ENCODE measurements around the gene SQOR.

Gene SQOR

DNA sequence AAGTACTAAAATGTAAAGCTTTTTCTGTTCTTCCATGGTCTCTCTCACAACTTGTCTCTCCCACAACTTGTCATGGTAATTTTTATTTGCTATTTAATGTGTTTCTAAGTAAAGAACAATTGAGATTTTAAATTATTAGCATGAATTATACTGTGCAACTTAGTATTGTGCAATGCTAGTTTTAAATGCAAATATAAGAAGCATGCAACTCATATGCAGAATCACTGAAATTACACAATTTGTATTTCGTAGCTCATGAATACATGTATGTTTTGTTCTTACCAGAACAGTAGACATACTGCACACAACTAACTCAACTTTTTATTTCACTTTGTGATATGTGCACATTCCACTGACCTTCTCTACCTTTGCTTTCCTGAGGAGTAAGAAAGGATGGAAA lies 96.5 kb downstream of the SQOR start:
- TF ChIP-seq, protein P1, sequence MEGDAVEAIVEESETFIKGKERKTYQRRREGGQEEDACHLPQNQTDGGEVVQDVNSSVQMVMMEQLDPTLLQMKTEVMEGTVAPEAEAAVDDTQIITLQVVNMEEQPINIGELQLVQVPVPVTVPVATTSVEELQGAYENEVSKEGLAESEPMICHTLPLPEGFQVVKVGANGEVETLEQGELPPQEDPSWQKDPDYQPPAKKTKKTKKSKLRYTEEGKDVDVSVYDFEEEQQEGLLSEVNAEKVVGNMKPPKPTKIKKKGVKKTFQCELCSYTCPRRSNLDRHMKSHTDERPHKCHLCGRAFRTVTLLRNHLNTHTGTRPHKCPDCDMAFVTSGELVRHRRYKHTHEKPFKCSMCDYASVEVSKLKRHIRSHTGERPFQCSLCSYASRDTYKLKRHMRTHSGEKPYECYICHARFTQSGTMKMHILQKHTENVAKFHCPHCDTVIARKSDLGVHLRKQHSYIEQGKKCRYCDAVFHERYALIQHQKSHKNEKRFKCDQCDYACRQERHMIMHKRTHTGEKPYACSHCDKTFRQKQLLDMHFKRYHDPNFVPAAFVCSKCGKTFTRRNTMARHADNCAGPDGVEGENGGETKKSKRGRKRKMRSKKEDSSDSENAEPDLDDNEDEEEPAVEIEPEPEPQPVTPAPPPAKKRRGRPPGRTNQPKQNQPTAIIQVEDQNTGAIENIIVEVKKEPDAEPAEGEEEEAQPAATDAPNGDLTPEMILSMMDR (IDR thresholded peaks at IDR 0.05; ENCODE audit: low read depth, low read length): no peak
- DNase-seq (ENCODE audit: extremely low read depth, low read depth): no peak

DNA sequence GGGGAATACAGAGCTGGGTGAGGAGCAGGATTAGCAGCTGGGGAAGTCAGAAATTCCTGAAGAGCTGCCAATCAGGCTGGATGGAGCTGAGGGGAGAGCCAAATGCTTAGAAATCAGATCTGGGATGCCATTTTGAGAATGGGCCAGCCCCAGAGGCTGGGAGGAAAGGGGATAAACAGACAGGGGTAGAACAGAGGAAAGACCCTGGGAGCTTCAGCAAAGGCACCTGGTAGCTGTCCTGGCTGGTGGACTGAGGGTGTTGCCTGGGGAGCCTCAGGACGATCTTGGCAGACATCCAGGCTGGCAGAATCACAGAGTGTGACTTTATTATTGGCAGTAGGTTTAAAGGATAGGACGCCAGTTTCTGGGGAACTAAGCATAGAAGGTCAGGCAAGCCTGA lies 97.8 kb downstream of the SQOR start:
- no peak for DNase-seq (ENCODE audit: extremely low read depth, low read depth)
- TF ChIP-seq, protein P1 (IDR thresholded peaks at IDR 0.05; ENCODE audit: low read depth, low read length): no peak

DNA sequence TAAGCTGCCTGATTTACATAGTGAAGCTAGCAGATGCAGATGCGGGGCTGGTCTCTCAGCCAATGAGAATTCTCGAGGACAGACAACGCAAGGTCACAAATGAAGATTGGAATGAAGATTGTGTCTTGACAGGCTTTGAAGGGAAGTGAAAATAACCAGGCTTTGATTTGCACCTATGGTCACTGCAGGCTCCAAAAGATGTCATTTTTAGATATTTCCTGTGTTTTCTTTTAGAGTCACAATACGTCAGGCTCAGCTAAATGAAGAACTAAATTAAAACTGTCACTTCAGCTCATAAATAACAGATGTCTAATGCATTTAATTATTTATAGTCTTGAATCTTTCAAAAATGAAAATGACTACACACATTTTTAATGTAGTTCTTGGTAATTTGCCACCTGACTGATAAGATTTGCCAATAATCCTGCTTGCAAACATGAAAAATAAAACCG lies 99.5 kb downstream of the SQOR start:
- TF ChIP-seq, protein P1 (IDR thresholded peaks at IDR 0.05; ENCODE audit: low read depth, low read length): no peak
- DNase-seq (ENCODE audit: extremely low read depth, low read depth): no peak

Measured in AG09319 (cell line).